ENCODE data around the gene EFHD2. TPM values are rescaled to one million over a fixed set of nuclear protein-coding genes. Genes with fewer than 3 reads are reported as not detected.

EFHD2 gene
- polyA plus RNA-seq, 1 donor from 2014 or later, result 10.3 TPM

- Histone ChIP-seq H3K36me3 (ENCODE audit: insufficient read depth, low read length) (no peaks in the 10 kb centered on the region), H3K27ac (ENCODE audit: low read length) (no peak overlapping the region), H3K4me2 (ENCODE audit: low read length) (no peak overlapping the region), H3K9me2 (ENCODE audit: insufficient read depth, low read length) (no peaks in the 10 kb centered on the region), H4K20me1 (ENCODE audit: insufficient read depth) (no peaks in the 10 kb centered on the region), H3K9ac (ENCODE audit: low read length) (no peak overlapping the region), H3K27me3 (ENCODE audit: insufficient read depth, low read depth, low read length) (no peaks in the 10 kb centered on the region), H3K4me3 (ENCODE audit: low read length) (no peak overlapping the region), H2AFZ (ENCODE audit: low read depth, low read length) (no peak overlapping the region), H3K9me3 (ENCODE audit: low read length) (no peaks in the 10 kb centered on the region), H3F3A (ENCODE audit: insufficient read depth, low read length, poor library complexity, severe bottlenecking) (no peaks in the 10 kb centered on the region), H3K79me2 (replicated peaks; ENCODE audit: insufficient read depth, low read length) (no peaks in the 10 kb centered on the region)
- no peak for TF ChIP-seq EP300 (conservative IDR thresholded peaks at IDR 0.05; ENCODE audit: poor library complexity, severe bottlenecking)
These were observed 36.5 kb downstream of the EFHD2 start for GRCh38 chr1:15446212-15446611.

GRCh38 chr1:15448877-15449462 lies 39.3 kb downstream of the EFHD2 start:
- TF ChIP-seq EZH2 (IDR thresholded peaks at IDR 0.05; ENCODE audit: borderline replicate concordance, insufficient read depth, low read length, poor library complexity, severe bottlenecking) (no peak), EP300 (conservative IDR thresholded peaks at IDR 0.05; ENCODE audit: poor library complexity, severe bottlenecking) (no peak), TAF1 (IDR thresholded peaks at IDR 0.05; ENCODE audit: low read depth) (no peak), MXI1 (conservative IDR thresholded peaks at IDR 0.05; ENCODE audit: poor library complexity, severe bottlenecking) (no peak), POLR2AphosphoS5 (IDR thresholded peaks at IDR 0.05) (no peak), SMC3 (conservative IDR thresholded peaks at IDR 0.05; ENCODE audit: poor library complexity) (no peak)
- TF ChIP-seq, protein P1, sequence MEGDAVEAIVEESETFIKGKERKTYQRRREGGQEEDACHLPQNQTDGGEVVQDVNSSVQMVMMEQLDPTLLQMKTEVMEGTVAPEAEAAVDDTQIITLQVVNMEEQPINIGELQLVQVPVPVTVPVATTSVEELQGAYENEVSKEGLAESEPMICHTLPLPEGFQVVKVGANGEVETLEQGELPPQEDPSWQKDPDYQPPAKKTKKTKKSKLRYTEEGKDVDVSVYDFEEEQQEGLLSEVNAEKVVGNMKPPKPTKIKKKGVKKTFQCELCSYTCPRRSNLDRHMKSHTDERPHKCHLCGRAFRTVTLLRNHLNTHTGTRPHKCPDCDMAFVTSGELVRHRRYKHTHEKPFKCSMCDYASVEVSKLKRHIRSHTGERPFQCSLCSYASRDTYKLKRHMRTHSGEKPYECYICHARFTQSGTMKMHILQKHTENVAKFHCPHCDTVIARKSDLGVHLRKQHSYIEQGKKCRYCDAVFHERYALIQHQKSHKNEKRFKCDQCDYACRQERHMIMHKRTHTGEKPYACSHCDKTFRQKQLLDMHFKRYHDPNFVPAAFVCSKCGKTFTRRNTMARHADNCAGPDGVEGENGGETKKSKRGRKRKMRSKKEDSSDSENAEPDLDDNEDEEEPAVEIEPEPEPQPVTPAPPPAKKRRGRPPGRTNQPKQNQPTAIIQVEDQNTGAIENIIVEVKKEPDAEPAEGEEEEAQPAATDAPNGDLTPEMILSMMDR (IDR thresholded peaks at IDR 0.05; ENCODE audit: poor library complexity, severe bottlenecking), result no peak
- TF ChIP-seq, protein P2, sequence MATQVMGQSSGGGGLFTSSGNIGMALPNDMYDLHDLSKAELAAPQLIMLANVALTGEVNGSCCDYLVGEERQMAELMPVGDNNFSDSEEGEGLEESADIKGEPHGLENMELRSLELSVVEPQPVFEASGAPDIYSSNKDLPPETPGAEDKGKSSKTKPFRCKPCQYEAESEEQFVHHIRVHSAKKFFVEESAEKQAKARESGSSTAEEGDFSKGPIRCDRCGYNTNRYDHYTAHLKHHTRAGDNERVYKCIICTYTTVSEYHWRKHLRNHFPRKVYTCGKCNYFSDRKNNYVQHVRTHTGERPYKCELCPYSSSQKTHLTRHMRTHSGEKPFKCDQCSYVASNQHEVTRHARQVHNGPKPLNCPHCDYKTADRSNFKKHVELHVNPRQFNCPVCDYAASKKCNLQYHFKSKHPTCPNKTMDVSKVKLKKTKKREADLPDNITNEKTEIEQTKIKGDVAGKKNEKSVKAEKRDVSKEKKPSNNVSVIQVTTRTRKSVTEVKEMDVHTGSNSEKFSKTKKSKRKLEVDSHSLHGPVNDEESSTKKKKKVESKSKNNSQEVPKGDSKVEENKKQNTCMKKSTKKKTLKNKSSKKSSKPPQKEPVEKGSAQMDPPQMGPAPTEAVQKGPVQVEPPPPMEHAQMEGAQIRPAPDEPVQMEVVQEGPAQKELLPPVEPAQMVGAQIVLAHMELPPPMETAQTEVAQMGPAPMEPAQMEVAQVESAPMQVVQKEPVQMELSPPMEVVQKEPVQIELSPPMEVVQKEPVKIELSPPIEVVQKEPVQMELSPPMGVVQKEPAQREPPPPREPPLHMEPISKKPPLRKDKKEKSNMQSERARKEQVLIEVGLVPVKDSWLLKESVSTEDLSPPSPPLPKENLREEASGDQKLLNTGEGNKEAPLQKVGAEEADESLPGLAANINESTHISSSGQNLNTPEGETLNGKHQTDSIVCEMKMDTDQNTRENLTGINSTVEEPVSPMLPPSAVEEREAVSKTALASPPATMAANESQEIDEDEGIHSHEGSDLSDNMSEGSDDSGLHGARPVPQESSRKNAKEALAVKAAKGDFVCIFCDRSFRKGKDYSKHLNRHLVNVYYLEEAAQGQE (IDR thresholded peaks at IDR 0.05; ENCODE audit: borderline replicate concordance), result no peak
- Histone ChIP-seq H3K9me2 (ENCODE audit: insufficient read depth, low read length) (no peaks in the 10 kb centered on the region), H3K27me3 (ENCODE audit: insufficient read depth, low read depth, low read length) (no peaks in the 10 kb centered on the region), H4K20me1 (ENCODE audit: insufficient read depth) (no peaks in the 10 kb centered on the region), H3K9me3 (ENCODE audit: low read length) (no peaks in the 10 kb centered on the region), H3K4me3 (ENCODE audit: low read length) (no peak overlapping the region), H3K79me2 (replicated peaks; ENCODE audit: insufficient read depth, low read length) (no peaks in the 10 kb centered on the region), H3K9ac (ENCODE audit: low read length) (no peak overlapping the region), H3F3A (ENCODE audit: insufficient read depth, low read length, poor library complexity, severe bottlenecking) (no peaks in the 10 kb centered on the region), H3K27ac (ENCODE audit: low read length) (no peak overlapping the region), H2AFZ (ENCODE audit: low read depth, low read length) (no peak overlapping the region), H3K36me3 (ENCODE audit: insufficient read depth, low read length) (no peaks in the 10 kb centered on the region), H3K4me2 (ENCODE audit: low read length) (no peak overlapping the region)

DNA sequence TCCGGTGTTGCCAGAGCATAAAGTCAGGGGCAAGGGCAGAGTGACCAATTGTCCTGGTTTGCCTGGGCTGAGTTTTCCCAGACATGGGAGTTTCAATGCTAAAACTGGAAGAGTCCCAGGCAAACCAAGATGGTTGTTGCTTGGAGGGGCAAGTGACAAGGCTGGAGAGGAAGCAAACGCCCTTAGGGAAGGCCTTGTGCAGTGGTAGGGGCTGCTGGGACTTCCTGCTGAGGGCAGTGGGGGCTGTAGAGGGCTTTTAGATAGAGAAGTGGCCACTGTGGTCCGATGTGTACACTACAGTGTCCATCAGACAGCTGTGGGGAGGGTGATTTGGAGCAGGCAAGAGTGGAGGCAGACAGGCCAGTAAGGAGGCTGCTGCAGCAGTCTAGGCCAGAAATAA lies 39.9 kb downstream of the EFHD2 start:
- H4K20me1 ChIP-seq (ENCODE audit: insufficient read depth), result no peaks in the 10 kb centered on the region
- H3K4me2 ChIP-seq (ENCODE audit: low read length), result no peak overlapping the region
- TF ChIP-seq TAF1 (IDR thresholded peaks at IDR 0.05; ENCODE audit: low read depth) (no peak), RAD21 (conservative IDR thresholded peaks at IDR 0.05) (no peak), EZH2 (IDR thresholded peaks at IDR 0.05; ENCODE audit: borderline replicate concordance, insufficient read depth, low read length, poor library complexity, severe bottlenecking) (no peak), EP300 (conservative IDR thresholded peaks at IDR 0.05; ENCODE audit: poor library complexity, severe bottlenecking) (no peak), POLR2AphosphoS5 (IDR thresholded peaks at IDR 0.05) (no peak), MXI1 (conservative IDR thresholded peaks at IDR 0.05; ENCODE audit: poor library complexity, severe bottlenecking) (no peak), SMC3 (conservative IDR thresholded peaks at IDR 0.05; ENCODE audit: poor library complexity) (no peak)
- TF ChIP-seq, protein P1 (IDR thresholded peaks at IDR 0.05; ENCODE audit: poor library complexity, severe bottlenecking), result no peak
- TF ChIP-seq, protein P2 (IDR thresholded peaks at IDR 0.05; ENCODE audit: borderline replicate concordance), result no peak
- H3K36me3 ChIP-seq (ENCODE audit: insufficient read depth, low read length), result no peaks in the 10 kb centered on the region
- no peak overlapping the region for H3K4me3 ChIP-seq (ENCODE audit: low read length)
- no peaks in the 10 kb centered on the region for H3F3A ChIP-seq (ENCODE audit: insufficient read depth, low read length, poor library complexity, severe bottlenecking)
- H3K79me2 ChIP-seq (replicated peaks; ENCODE audit: insufficient read depth, low read length), result no peaks in the 10 kb centered on the region
- H3K9me2 ChIP-seq (ENCODE audit: insufficient read depth, low read length), result no peaks in the 10 kb centered on the region
- no peak overlapping the region for H3K27ac ChIP-seq (ENCODE audit: low read length)
- no peak overlapping the region for H2AFZ ChIP-seq (ENCODE audit: low read depth, low read length)
- H3K9ac ChIP-seq (ENCODE audit: low read length), result no peak overlapping the region
- H3K9me3 ChIP-seq (ENCODE audit: low read length), result no peaks in the 10 kb centered on the region
- H3K27me3 ChIP-seq (ENCODE audit: insufficient read depth, low read depth, low read length), result no peaks in the 10 kb centered on the region

All from neural cell (in vitro differentiated cells).